HG03571 (cell line): ENCODE data around the gene TTC34.
"Not testable (repeated sequence)": the region's sequence is repeated elsewhere in the genome, so short reads cannot be mapped to it uniquely, and the experiment has no call there.

Experiments
- ATAC-seq: cut with Tn5 transposase; IDR thresholded peaks from one replicate; pipeline ENCODE4 v1.9.1; 2021; ENCODE audit not compliant: unreplicated experiment

TTC34 gene

DNA sequence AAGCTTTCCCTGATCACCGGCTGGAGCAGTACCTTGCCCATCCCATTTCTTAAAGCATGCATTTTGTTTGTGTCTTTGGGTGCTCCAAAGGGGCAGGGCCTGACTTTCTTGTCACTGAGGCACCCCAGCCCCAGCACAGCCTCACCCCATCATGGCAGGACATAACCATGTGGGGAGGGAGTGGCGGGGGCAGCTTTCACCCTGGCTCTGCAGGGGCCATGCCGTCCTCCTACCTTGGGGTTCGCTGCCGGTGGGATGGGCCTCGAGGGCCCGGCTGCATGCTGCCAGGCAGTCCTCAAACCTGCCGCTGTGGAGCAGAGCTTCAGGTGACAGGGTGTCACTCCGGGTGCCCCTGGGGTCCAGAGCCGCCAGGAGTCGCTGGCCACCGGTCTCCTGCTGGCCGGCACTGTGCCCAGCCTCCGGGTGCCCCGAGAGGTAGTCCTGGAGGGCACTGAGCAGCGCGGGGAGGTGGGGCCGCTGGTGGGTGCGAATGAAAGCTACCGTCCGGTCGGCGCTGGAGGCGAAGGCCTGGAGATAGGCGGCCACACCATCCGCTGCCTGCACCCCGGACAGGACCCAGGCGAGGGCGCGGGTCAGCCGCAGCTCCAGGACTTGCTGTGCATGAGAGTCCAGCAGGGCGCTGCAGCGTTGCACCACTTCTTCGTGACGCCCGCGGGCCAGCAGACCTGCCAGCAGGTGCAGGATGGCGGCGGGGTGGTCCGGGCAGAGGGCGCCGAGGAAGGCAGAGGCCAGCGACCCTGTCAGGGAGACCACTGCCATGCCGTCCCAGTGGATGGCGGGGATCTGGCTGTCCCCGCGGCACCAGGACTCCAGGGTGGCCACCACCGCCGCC is 1.5 kb downstream of the TTC34 start:
- ATAC-seq, result no peak

DNA sequence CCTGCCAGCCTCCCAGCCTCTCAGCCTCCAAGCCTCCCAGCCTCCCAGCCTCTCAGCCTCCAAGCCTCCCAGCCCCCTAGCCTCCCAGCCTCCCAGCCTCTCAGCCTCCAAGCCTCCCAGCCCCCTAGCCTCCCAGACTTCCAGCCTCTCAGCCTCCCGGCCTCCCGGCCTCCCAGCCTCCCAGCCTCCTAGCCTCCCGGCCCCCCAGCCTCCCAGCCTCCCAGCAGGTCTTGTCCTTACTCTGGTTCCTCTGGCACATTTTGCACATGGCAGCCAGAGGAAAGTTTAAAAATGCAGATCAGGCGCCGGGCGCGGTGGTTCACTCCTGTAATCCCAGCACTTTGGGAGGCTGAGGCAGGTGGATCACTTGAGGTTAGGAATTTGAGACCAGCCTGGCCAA is 2.5 kb downstream of the TTC34 start:
- not testable (repeated sequence) for ATAC-seq

DNA sequence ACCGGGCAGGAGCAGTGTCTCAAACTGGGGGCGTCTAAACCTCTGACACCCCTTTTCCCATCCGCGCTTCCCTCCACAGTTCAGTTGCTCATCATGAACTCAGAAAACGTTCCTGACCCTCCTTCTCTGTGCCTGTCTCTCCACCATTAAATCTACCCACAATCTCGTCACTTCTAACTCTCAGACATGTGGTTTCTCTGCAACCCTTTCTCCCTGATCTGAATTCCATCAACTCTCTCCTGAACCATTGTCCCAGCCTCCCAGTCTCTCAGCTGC is 3.8 kb downstream of the TTC34 start:
- no peak for ATAC-seq

DNA sequence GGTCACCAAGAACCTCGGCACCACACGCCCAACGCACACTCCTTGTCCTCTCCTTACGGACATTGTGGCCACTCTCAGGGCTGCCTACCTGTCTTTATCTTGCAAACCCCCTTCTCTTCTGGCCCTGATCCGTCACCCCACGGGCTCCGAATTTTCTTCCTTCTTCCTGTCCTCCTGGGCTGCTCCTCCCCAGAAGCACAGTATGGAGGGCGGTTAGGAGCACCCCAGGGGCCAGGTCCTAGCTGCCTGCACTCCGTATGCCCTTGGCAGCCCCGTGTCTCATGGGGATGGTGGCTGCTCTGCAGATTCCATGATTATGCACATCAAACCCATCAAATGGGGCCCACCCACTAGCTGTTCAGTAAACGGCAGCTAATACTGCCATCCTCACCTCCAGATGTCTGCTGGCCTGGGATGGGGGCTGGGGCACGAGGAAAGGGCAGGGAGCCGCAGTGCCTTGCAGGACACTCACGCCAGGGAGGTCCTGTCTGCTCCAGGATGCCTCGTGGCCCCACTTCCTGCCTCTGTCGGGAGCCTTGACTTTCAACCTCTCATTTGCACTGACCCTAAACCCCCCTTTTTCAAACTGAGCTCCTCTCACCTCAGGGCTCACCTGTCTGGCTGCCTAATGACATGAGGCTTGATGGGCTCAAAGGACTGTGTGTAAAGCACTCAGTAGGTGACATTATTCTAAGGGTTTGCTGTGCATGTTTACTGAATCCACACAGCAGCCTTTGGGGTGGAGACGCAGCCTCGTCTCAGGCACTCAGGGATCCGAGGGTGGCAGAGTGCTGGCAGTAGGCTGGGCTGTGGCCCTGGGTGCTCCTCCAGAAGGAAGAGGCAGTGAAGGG is 4.4 kb downstream of the TTC34 start:
- ATAC-seq, result no peak

DNA sequence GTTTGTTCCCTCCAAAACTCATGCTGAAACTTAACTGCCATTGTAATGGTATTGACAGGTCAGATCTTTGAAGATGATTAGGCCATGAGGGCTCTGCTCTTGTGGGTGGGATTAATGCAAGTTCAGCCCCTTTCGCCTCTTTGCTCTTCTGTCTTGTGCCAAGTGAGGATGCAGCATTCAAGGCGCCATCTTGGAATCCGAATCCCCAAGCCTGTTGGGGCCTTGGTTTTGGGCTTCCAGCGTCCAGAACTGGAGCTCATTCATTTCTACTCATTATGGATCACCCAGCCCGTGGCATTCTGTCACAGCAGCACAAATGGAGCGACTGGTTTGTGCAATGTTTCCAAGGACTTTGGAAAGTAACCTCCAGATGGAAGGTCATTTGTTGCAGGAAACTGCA is 5.6 kb downstream of the TTC34 start:
- no peak for ATAC-seq

DNA sequence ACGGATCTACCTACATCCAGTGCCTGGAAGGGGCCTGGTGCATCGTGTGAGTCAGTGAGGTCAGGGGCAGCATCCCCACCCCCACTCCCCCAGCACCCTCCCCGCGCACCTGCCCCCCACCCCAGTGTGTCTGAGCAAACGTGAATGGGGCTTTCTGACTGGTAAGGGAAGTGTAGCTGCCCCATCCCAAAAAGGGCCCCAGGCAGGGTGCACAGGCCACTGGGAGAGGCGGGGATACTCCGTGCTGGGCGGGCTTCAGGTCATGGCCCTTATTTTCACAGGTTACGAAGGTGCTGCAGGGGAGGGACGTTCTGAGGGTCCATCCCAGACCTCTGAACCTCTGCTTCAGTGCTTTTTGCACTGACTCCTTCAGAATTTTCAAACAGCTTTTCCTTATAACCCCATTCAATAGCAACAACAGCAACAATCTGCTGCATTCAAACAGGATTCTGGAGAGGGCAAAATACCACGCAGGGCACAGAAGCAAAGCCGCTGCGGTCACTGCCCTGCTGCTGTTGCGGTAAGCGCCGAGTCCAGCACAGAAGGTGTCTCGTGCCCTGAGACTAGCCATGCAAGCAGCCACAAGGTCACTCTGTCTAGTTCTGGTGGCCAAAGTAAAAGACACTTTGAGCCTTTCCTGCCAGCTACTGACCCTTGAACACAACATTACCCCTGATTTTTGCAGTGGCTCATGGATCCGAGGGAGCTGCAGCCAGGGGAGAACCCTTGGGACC is 10.3 kb downstream of the TTC34 start:
- no peak for ATAC-seq

DNA sequence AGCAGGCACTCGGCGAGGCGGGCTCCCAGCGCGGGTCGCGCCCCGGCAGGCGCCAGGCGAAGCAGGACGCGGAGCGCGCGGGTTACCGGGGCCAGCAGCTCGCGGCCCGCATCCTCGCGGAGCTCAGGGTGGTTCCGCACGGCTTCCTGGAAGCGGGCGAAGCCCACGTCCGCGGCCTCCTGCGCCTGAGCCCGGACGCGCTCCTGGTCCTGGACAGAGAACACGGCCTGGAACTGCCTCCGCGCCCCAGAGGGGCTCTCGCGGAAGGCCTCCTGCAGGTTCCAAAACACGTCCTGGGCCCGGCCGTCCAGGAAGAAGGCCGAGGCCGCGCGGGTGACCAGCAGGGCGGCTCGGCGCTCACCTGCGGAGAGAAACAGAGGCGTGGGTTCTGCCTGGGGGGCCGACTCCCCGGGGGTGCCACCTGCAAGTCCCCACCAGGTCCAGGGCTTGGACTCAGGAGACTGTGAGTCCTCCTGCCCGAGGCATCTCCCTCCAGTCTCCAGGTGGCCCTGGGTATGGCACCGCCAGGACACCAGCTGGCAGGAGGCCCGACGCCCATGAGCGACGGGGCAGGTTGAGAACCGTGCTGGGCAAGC is 11.4 kb downstream of the TTC34 start:
- no peak for ATAC-seq

DNA sequence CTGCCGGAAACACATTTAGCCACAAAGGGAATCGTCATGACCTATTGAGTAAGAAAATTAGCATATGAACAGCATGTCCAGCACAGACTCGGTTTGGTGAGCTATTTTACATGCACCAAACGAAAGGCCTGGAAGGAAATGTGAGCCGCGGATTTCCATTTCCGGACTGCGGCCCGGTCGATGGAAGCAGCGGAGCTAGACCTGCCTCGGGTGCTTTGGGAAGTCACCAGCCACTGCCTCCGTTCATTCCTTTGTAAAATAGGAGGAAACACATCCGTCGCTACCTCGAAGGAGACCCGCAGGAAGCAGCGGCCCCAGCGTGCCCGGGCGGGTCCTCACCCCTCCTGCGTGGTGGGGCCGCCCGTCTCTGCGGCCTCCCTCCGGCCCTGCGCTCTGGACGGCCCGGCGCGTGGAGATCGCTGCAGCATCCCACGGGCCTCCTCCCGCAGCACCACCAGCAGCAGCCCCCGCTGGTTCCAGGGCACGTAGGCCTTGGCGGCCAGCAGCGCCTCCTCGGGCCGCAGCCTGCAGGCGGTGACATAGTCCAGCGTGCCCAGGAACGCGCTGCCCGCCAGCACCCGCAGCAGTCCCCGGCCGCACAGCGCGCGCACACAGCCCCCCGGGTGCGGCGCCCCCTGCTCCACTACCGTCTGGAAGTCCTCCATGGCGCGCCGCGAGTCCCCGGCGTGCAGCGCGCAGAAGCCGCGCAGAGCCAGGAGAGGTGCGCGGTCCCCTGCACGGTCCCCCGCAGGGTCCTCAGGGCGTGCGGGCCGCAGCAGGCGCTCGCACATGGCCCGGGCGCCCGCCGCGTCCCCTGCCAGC is 12.1 kb downstream of the TTC34 start:
- ATAC-seq, result no peak

DNA sequence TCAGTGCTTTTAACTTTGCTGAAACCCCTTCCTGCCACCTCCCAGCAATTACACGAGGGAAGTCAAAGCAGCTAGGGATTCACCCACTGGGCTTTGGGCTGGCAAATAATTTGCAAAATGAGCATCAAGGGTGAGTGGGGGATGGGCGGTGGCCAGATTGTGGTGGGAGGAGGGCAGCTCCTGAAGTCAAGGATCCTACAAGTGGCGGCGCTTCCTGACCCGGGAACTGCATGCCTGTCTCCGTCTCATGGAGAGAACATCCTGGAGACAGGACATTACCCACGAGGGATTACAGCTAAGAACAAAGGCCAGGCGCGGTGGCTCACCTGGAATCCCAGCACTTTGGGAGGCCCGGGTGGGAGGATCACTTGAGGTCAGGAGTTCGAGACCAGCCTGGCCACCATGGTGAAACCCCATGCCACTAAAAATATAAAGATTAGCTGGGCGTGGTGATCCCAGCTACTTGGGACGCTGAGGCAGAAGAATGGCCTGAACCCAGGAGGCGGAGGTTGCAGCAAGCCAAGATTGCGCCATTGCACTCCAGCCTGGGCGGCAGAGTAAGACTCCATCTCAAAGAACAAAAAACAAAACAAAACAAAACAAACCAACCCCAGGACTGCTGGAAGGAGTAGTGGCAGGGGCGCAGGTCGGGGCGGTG is 12.9 kb downstream of the TTC34 start:
- ATAC-seq, result no peak

DNA sequence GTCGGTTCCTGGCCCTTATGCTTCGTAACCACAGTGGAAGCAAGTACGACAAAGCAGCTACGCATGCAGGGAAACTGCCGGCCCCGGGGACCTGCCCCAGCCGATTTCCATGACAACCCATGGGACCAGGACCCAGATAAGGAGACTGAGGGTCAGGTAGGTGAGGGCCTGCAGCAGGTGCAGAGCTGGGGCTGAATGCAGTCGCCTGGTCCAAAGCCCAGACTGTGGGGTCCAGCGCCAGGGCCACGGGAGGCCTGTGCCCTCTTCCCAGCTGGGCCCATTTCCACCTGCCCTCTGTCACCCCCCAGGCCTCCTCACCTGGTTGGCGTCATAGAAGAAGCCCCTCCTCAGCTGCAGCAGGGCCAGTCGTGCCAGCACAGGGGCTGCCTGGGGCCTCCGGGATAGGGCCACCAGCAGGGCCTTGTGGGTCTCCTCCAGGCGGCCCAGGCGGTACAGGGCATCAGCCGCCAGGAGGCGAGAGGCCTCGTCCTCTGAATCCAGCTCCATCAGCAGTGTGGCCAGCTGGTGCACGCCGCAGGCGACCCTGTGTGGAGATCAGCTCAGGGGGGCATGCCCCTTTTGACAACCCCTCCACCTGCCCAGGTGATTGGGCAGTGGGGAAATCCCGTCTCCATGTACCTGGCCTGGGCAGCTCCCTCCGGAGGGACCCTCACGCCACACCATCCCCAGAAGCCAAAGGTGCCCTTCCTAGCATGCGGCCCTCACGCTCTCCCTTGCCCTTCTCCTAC is 14.2 kb downstream of the TTC34 start:
- no peak for ATAC-seq

DNA sequence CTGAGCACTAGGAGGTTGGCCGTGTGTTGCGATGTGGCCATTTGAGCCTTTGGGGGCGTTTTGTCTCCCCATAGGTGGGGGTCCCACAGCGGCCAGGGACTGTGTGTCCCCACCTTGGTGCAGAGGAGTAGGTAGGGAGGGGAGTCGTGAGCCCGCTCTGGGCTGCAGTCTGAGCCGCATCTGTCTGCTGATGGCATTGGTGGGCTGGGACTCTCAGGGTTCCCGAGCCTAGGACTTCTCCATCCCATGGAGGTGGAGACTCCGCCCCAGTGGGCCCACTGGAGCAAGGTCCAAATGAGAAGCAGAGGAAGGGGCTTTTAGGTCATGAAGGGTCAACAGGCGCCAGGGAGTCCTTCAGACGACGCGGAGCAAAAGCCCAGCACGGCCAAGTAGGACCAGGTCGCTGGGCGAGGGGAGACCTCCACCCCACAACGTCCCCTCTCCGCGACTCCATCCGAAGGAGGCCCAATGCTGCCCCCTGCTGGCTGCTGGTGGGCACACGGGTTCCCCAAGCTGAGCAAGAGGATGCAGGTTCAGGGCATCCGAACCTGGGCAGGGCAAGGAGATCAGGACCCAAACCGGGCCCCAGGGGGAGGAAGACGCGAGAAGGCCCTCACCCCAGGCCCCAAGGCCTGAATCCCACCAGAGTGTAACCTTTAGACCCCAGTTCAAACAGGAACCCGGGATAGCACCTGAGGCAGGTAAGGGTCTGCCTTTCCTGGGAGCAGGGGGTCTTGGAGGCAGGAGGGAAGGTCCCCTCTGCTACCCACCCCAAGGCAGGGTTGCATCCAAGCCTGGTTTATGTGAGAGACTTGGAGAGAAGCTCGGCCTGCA is 14.9 kb downstream of the TTC34 start:
- no peak for ATAC-seq

DNA sequence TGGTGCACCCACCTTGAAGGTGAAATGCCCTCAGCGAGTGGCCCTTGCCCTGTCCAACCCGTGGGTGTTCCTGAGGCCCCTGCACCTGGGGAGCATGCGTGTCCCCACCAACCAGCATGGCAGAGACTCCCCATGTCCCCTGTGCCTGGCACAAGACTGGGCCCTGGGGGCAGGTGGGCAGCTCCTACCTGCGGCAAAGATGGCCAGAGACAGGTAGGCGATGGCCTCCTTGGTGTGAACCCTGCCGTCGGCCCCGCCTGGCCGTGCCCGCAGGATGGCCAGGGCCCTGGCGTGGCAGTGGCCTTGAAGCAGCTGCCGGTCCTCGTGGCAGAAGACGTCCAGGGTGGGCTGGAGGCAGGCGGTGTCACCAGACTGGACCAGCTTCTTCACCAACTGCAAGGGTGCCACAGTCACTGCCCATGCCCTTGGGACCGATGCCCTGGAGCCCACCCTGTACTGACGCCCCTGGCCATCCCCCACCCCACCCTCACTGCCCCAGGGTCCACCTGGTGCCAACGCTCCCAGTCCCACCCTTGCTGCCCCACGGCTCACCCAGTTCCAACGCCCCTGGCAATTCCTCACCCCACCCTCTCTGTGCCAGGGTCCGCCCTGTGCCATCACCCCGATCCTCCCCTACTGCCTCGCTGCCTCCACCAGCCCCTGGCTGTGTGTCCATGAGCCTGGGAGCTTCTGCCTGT is 15.7 kb downstream of the TTC34 start:
- ATAC-seq, result no peak

DNA sequence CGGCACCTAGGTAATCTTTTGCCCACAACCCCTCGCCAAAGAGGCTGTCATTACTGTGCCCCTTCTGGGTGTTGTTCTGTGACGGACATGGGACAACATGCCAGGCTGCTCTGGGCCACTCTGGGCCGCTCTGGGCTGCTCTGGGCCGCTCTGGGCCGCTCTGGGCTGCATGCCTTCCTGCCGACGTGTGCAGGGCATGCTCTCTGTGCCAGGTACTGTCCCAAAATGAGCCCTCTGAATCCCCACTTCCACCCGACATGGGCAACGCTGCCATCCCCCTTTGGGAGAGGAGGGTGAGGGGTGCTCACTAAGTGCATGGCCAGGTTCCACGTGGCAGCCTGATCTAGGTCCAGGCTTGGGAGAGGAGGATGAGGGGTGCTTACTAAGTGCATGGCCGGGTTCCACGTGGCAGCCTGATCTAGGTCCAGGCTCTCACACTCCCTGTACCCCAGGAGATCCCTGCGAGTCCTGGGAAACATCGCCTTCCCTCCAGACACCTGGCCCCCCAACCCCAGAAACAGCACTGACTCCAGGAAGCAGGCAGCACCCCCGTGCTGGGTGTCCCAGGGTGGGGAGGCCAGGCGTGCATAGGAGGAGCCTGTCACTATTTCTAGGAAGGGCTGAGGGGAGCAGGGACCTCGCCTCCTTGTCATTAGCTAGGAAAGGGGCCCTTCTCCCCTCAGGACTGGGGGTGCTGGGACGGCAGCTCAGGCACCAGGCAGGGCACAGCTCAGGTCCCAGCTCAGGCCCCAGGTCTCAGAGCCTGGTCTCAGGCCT is 16.5 kb downstream of the TTC34 start:
- ATAC-seq, result no peak

DNA sequence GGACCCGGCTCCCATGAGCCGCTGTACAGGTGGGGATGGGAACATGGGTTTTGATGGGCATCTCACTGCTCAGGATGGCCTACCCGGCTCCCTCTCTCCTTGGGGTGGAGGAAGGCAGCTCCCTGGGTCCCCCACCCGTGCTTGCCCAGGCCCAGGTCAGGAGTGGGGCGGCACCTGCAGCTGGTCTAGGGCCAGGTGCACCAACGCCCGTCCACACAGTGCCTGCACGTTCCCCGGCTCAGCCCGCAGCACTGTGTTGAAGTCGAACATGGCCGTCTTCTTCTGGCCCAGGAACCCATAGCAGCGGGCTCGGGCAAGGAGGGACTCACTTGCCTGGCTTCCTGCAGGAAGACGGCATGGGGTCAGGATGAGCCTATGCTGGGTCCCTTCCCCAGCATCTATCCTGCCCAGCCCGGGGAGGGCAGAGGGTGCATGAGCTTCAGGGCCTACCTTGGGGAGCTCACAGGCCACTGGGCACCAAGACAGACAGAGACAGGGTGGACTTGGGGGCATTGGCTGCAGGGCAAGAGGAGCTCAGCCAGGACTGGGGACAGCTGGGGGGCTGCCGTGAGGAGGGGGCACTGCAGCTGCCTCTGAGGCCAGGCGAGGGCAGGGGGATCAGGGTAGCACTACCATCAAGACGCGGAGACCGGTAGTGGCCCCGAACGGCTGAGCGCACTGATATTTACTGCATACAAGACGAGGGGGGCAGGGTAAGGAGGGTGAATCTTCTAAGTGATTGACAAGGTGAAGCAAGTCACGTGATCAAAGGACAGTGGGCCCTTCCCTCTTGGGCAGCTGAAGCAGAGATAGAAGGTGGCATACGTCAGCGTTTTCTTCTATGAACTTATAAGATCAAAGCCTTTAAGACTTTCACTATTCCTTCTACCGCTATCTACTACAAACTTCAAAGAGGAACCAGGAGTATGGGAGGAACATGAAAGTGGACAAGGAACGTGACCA is 17.8 kb downstream of the TTC34 start:
- no peak for ATAC-seq

DNA sequence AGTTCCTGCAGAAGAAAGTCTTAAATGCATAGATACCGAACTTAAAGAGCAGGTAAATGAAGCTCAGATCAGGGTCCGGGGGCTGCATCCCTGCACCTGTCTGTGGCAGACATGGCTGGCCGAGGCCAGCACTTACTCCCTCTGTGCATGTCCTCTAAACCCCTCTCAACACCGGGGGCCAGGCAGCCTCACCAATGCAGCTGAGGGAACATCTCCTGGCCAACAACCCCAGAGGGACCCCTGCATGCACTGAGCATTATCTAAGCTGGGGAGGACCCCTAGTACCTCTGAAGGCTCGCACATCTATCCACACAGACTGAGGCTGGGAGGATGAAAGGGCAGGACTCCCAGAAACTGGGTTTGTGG is 18.4 kb downstream of the TTC34 start:
- ATAC-seq, result no peak

DNA sequence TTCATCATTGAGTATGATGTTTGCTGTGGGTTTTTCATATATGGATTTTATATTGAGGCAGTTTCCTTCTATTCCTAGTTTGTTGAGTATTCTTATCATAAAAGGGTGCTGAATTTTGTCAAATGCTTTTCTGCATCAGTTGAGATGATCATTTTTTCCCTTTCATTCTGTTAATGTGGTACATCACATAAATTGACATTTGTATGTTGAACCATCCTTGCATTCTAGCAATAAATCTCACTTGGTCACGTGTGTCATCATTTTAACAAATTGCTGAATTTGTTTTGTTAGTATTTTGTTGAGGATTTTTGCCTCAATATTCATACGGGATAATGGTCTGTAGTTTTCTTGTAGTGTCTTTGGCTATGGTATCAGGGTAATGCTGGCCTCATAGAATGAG is 19.9 kb downstream of the TTC34 start:
- no peak for ATAC-seq
